ENCODE data around the gene CLTC. TPM values are rescaled to one million over a fixed set of nuclear protein-coding genes. Genes with fewer than 3 reads are reported as not detected.

The CLTC gene
- total RNA-seq, 1 donor from 2014 or later: 210 TPM

DNA sequence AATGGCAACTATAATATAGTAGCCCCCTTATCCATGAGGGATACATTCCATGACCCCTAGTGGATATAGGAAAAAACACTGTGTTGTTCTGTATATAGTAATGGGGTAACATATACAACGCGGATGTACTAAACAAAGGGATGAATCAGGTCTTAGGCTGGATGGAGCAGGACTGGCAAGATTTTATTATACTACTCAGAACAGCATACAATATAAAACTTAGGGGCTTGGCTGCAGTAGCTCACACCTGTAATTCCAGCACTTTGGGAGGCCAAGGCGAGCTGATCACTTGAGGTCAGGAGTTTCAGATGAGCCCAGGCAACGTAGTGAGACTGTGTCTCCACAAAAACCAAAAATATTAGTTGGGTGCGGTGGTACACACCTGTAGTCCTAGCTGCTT, 114.5 kb downstream of the CLTC start:
- no peak overlapping the region for H3K4me3 ChIP-seq
- no peaks in the 10 kb centered on the region for H3K9me3 ChIP-seq
- TF ChIP-seq, protein P1, sequence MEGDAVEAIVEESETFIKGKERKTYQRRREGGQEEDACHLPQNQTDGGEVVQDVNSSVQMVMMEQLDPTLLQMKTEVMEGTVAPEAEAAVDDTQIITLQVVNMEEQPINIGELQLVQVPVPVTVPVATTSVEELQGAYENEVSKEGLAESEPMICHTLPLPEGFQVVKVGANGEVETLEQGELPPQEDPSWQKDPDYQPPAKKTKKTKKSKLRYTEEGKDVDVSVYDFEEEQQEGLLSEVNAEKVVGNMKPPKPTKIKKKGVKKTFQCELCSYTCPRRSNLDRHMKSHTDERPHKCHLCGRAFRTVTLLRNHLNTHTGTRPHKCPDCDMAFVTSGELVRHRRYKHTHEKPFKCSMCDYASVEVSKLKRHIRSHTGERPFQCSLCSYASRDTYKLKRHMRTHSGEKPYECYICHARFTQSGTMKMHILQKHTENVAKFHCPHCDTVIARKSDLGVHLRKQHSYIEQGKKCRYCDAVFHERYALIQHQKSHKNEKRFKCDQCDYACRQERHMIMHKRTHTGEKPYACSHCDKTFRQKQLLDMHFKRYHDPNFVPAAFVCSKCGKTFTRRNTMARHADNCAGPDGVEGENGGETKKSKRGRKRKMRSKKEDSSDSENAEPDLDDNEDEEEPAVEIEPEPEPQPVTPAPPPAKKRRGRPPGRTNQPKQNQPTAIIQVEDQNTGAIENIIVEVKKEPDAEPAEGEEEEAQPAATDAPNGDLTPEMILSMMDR (IDR thresholded peaks at IDR 0.05): no peak
- no peaks in the 10 kb centered on the region for H3K4me1 ChIP-seq
- intact Hi-C loops (cut with DNase I): no loop called here
- ATAC-seq (no peak), DNase-seq (no peak)
- H3K36me3 ChIP-seq: peaks cover 51% of the 10 kb centered on the region
- no peaks in the 10 kb centered on the region for H3K27me3 ChIP-seq
- no peak overlapping the region for H3K27ac ChIP-seq

DNA sequence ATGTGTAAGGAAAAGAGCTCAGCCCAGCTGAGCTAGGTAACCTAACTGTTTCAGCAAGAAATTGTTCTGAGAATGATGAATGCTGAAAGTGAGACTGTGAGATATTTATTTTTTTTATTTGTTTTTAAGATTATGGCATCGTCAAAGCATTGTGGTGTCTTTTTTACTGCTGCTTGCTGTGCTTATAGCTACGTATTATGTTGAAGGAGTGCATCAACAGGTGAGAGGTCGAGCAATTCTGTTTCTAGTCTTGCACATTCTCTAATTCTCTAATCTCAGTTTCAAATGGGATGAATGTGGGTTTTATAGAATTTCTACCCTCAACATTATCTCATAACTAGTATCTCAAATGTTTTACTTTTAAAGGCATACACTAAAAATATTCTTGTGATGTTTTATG, 117.6 kb downstream of the CLTC start:
- intact Hi-C loops (cut with DNase I): no loop called here
- Histone ChIP-seq H3K9me3 (no peaks in the 10 kb centered on the region), H3K4me1 (no peaks in the 10 kb centered on the region), H3K4me3 (no peak overlapping the region), H3K27me3 (no peaks in the 10 kb centered on the region), H3K27ac (no peak overlapping the region), H3K36me3 (peaks cover 63% of the 10 kb centered on the region)
- TF ChIP-seq, protein P1 (IDR thresholded peaks at IDR 0.05): no peak
- DNase-seq (no peak), ATAC-seq (no peak)

DNA sequence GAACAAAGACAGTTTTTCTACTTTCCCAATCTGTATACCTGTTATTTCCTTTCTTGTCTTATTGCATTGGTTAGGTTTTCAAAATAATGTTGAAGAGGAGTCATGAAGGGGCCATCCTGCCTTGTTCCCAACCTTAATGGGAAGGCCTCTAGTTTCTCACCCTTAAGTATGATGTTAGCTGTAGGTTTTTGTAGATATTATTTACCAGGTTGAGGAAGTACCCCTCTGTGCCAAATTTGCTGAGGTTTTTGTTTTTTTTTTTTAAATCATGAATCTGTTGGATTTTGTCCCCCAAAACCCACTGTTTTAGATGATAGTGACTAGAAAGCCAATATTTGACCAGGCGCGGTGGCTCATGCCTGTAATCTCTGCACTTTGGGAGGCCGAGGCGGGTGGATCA, 124.1 kb downstream of the CLTC start:
- H3K27ac ChIP-seq: no peak overlapping the region
- no peak for ATAC-seq
- H3K36me3 ChIP-seq: peaks cover 18% of the 10 kb centered on the region
- no peaks in the 10 kb centered on the region for H3K4me1 ChIP-seq
- no peaks in the 10 kb centered on the region for H3K27me3 ChIP-seq
- no peaks in the 10 kb centered on the region for H3K9me3 ChIP-seq
- TF ChIP-seq, protein P1 (IDR thresholded peaks at IDR 0.05): no peak
- intact Hi-C loops (cut with DNase I): no loop called here
- H3K4me3 ChIP-seq: no peak overlapping the region
- DNase-seq: no peak

DNA sequence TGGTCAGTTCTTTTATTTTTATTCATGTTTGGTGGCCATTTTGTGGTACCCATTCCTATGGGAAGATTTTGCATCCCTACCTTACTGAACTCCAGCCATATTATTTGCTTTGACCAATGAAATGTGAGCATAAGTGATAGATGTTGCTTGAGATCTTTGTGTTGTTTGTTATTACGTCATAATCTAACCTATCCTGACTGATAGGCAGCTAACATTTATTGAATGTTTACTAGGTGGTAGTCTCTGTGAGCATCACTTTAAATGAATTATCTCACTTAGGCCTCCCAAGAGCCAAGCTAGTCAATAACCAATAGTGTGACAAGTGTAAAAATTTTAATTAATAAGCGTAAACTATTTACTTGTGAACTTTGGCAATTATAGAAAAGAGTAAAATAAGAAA, 125.3 kb downstream of the CLTC start:
- intact Hi-C loops (cut with DNase I): no loop called here
- H3K27me3 ChIP-seq: no peaks in the 10 kb centered on the region
- H3K4me1 ChIP-seq: no peaks in the 10 kb centered on the region
- ATAC-seq (no peak), DNase-seq (no peak)
- no peak overlapping the region for H3K4me3 ChIP-seq
- H3K36me3 ChIP-seq: peaks cover 12% of the 10 kb centered on the region
- H3K27ac ChIP-seq: no peak overlapping the region
- H3K9me3 ChIP-seq: no peaks in the 10 kb centered on the region
- TF ChIP-seq, protein P1 (IDR thresholded peaks at IDR 0.05): no peak

Other genes starting within 250 kb of the CLTC start
- gene DHX40, start 54.3 kb upstream of the CLTC start, total RNA-seq: 25.0 TPM
- gene PTRH2, start 87.5 kb downstream of the CLTC start, total RNA-seq: 19.6 TPM
- 169 TPM for gene VMP1, start 87.8 kb downstream of the CLTC start, total RNA-seq

All from upper lobe of right lung (tissue), 1 donor.